ENCODE data around the gene VTI1A. TPM values are rescaled to one million over a fixed set of nuclear protein-coding genes. Genes with fewer than 3 reads are reported as not detected.
"Not testable (repeated sequence)": the region's sequence is repeated elsewhere in the genome, so short reads cannot be mapped to it uniquely, and the experiment has no call there.

VTI1A gene
- total RNA-seq, 1 experiment from 2014 or later: 61.7 TPM

- Histone ChIP-seq H3K4me3 (ENCODE audit: low read length) (no peak overlapping the region), H2AFZ (ENCODE audit: low read length) (no peak overlapping the region)
Observed at GRCh38 chr10:112498806-112499205, 51.8 kb downstream of the VTI1A start.

DNA sequence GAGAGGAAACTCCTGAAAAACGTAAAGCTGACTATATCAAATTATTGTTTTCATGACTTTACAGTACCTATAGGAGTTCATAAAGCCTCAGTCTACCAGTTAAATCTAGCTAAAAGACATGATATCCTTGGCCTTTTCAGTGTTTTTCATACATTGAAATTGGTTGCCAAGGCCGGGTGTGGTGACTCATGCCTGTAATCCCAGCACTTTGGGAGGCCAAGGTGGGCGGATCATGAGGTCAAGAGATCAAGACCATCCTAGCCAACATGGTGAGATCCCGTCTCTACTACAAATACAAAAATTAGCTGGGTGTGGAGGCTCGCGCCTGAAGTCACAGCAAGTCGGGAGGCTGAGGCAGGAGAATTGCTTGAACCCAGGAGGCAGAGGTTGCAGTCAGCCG is 53.0 kb downstream of the VTI1A start:
- H3K27me3 ChIP-seq (ENCODE audit: low read length): not testable (repeated sequence)

More at GRCh38 chr10:112498806-112499205, 51.8 kb downstream of the VTI1A start:
- Histone ChIP-seq H3K27me3 (ENCODE audit: low read length) (no peaks in the 10 kb centered on the region), H3K4me1 (ENCODE audit: low read length) (no peaks in the 10 kb centered on the region), H3K9me3 (ENCODE audit: low read length) (no peaks in the 10 kb centered on the region), H4K20me1 (ENCODE audit: insufficient read depth, low read depth, low read length) (peaks cover 7% of the 10 kb centered on the region; the same call in 1 of the 2 replicates), H3K79me2 (ENCODE audit: low read length) (no peaks in the 10 kb centered on the region), H3K9me2 (replicated peaks; ENCODE audit: insufficient read depth, low read length) (no peaks in the 10 kb centered on the region), H3K27ac (ENCODE audit: low read length) (no peak overlapping the region), H3K9ac (ENCODE audit: low read length) (no peak overlapping the region), H3K4me2 (ENCODE audit: low read depth, low read length, poor library complexity, severe bottlenecking) (no peak overlapping the region), H3K36me3 (ENCODE audit: insufficient read depth, low read length) (no peaks in the 10 kb centered on the region)
- no peak for DNase-seq

DNA sequence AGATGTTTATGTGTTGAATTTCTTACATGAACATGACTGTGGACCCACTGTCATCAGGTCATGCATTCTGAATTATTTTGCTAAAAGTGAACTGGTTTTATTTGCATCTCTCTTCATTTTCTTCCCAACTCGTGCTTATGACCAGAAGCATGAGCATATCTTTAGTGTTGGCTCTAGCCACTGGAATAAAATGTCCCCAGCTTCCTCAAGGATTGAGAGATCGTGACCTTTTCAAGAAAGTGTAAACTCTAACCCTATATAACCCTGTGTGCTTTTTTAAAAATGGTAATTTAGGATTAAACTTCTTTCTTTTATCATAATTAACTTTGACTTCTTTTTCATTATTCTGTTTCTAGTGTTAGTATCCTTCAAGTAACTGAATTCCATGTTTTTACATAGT is 55.5 kb downstream of the VTI1A start:
- Histone ChIP-seq H3K9ac (ENCODE audit: low read length) (no peak overlapping the region), H2AFZ (ENCODE audit: low read length) (no peak overlapping the region), H4K20me1 (ENCODE audit: insufficient read depth, low read depth, low read length) (peaks cover 8% of the 10 kb centered on the region; the same call in 1 of the 2 replicates), H3K36me3 (ENCODE audit: insufficient read depth, low read length) (no peaks in the 10 kb centered on the region), H3K9me3 (ENCODE audit: low read length) (no peaks in the 10 kb centered on the region), H3K9me2 (replicated peaks; ENCODE audit: insufficient read depth, low read length) (no peaks in the 10 kb centered on the region), H3K79me2 (ENCODE audit: low read length) (no peaks in the 10 kb centered on the region), H3K4me3 (ENCODE audit: low read length) (no peak overlapping the region), H3K27me3 (ENCODE audit: low read length) (no peaks in the 10 kb centered on the region), H3K4me1 (ENCODE audit: low read length) (no peaks in the 10 kb centered on the region), H3K27ac (ENCODE audit: low read length) (no peak overlapping the region), H3K4me2 (ENCODE audit: low read depth, low read length, poor library complexity, severe bottlenecking) (no peak overlapping the region)
- DNase-seq: no peak

More for the DNA sequence above, 53.0 kb downstream of the VTI1A start:
- not testable (repeated sequence) for H3K4me2 ChIP-seq (ENCODE audit: low read depth, low read length, poor library complexity, severe bottlenecking); H2AFZ ChIP-seq (ENCODE audit: low read length); H3K79me2 ChIP-seq (ENCODE audit: low read length); H3K27ac ChIP-seq (ENCODE audit: low read length); H3K9me3 ChIP-seq (ENCODE audit: low read length); H3K36me3 ChIP-seq (ENCODE audit: insufficient read depth, low read length); H3K4me1 ChIP-seq (ENCODE audit: low read length); H3K9ac ChIP-seq (ENCODE audit: low read length); H4K20me1 ChIP-seq (ENCODE audit: insufficient read depth, low read depth, low read length); H3K4me3 ChIP-seq (ENCODE audit: low read length); H3K9me2 ChIP-seq (replicated peaks; ENCODE audit: insufficient read depth, low read length); DNase-seq

- no peak for DNase-seq
- Histone ChIP-seq H3K9ac (ENCODE audit: low read length) (no peak overlapping the region), H3K9me3 (ENCODE audit: low read length) (no peaks in the 10 kb centered on the region), H3K9me2 (replicated peaks; ENCODE audit: insufficient read depth, low read length) (no peaks in the 10 kb centered on the region), H4K20me1 (ENCODE audit: insufficient read depth, low read depth, low read length) (peaks cover 12% of the 10 kb centered on the region; the same call in 1 of the 2 replicates), H3K4me1 (ENCODE audit: low read length) (no peaks in the 10 kb centered on the region), H3K4me2 (ENCODE audit: low read depth, low read length, poor library complexity, severe bottlenecking) (no peak overlapping the region), H2AFZ (ENCODE audit: low read length) (no peak overlapping the region), H3K27ac (ENCODE audit: low read length) (no peak overlapping the region), H3K4me3 (ENCODE audit: low read length) (no peak overlapping the region), H3K27me3 (ENCODE audit: low read length) (no peaks in the 10 kb centered on the region), H3K36me3 (ENCODE audit: insufficient read depth, low read length) (no peaks in the 10 kb centered on the region), H3K79me2 (ENCODE audit: low read length) (no peaks in the 10 kb centered on the region)
Observed at GRCh38 chr10:112503643-112504042, 56.6 kb downstream of the VTI1A start.

GRCh38 chr10:112507046-112507445 is 60.0 kb downstream of the VTI1A start:
- H3K9me3 ChIP-seq (ENCODE audit: low read length): no peaks in the 10 kb centered on the region
- peaks cover 12% of the 10 kb centered on the region; the same call in 1 of the 2 replicates for H4K20me1 ChIP-seq (ENCODE audit: insufficient read depth, low read depth, low read length)
- H2AFZ ChIP-seq (ENCODE audit: low read length): no peak overlapping the region
- H3K9me2 ChIP-seq (replicated peaks; ENCODE audit: insufficient read depth, low read length): no peaks in the 10 kb centered on the region
- no peaks in the 10 kb centered on the region for H3K79me2 ChIP-seq (ENCODE audit: low read length)
- no peak for DNase-seq
- no peaks in the 10 kb centered on the region for H3K27me3 ChIP-seq (ENCODE audit: low read length)
- H3K4me1 ChIP-seq (ENCODE audit: low read length): no peaks in the 10 kb centered on the region
- no peaks in the 10 kb centered on the region for H3K36me3 ChIP-seq (ENCODE audit: insufficient read depth, low read length)
- H3K4me2 ChIP-seq (ENCODE audit: low read depth, low read length, poor library complexity, severe bottlenecking): no peak overlapping the region
- no peak overlapping the region for H3K9ac ChIP-seq (ENCODE audit: low read length)
- H3K27ac ChIP-seq (ENCODE audit: low read length): no peak overlapping the region
- no peak overlapping the region for H3K4me3 ChIP-seq (ENCODE audit: low read length)

DNA sequence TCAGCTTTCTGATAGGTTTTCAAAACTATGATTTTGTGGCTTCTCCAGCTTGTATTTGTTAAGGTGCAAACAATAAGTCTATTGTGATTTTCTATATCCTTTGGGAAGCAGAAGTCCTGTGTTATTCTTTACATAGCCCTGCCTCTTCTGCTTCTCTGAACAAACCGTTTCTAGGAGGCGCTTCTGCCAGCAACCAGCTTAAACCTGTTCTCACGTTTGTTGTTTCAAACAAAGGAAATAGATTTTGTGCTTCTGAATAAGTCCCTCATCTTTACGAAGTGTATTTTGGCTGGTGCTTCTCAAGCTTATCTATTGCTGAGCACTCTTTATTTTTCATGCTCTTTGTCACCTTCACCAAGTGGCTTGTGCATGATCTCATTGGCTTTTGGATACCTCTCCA is 61.0 kb downstream of the VTI1A start:
- H3K9ac ChIP-seq (ENCODE audit: low read length): no peak overlapping the region
- H3K9me3 ChIP-seq (ENCODE audit: low read length): no peaks in the 10 kb centered on the region
- no peaks in the 10 kb centered on the region for H3K4me1 ChIP-seq (ENCODE audit: low read length)
- peaks cover 12% of the 10 kb centered on the region; the same call in 1 of the 2 replicates for H4K20me1 ChIP-seq (ENCODE audit: insufficient read depth, low read depth, low read length)
- H3K9me2 ChIP-seq (replicated peaks; ENCODE audit: insufficient read depth, low read length): no peaks in the 10 kb centered on the region
- no peaks in the 10 kb centered on the region for H3K79me2 ChIP-seq (ENCODE audit: low read length)
- no peak for DNase-seq
- H3K27me3 ChIP-seq (ENCODE audit: low read length): no peaks in the 10 kb centered on the region
- H3K36me3 ChIP-seq (ENCODE audit: insufficient read depth, low read length): no peaks in the 10 kb centered on the region
- no peak overlapping the region for H3K27ac ChIP-seq (ENCODE audit: low read length)
- no peak overlapping the region for H3K4me2 ChIP-seq (ENCODE audit: low read depth, low read length, poor library complexity, severe bottlenecking)
- H3K4me3 ChIP-seq (ENCODE audit: low read length): no peak overlapping the region
- H2AFZ ChIP-seq (ENCODE audit: low read length): no peak overlapping the region

DNA sequence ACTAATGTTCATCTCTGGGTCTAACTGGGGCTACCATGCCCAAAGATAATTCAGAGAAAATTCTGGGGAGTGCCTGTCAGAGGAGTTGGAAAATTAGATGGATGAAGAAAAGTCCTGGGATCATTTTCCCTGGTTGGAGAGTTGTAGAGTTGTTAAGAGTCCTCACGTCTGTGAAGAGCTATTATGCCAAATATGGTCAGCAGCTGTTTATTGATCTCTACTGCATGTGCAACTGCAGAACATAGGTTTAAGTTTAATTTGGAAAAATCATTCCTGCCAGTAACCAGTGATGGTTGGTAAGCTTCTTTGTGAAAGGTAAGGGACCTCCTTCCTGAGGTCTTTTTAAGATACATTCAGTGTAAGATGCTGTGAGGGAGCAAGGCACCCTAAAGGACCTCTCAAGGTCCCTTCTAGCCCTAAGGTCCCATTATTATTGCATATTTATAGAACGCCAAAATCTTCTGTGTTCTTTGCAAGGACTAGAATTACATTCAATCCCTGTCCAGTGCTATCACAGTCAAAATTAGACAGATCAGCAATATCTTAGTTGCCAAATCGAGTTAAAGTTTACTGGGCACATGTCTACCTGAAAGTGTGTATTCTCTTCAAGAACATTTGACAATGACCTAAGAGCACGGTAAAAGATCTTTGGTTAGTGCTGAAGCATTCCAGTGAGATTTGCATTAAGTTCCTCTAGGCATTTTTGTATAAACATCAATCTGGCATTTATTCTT is 62.7 kb downstream of the VTI1A start:
- Histone ChIP-seq H3K9me3 (ENCODE audit: low read length) (no peaks in the 10 kb centered on the region; the same call in 1 of the 2 replicates), H2AFZ (ENCODE audit: low read length) (no peak overlapping the region), H3K79me2 (ENCODE audit: low read length) (no peaks in the 10 kb centered on the region), H3K4me1 (ENCODE audit: low read length) (no peaks in the 10 kb centered on the region), H3K4me3 (ENCODE audit: low read length) (no peak overlapping the region), H3K27ac (ENCODE audit: low read length) (no peak overlapping the region), H3K9ac (ENCODE audit: low read length) (no peak overlapping the region), H4K20me1 (ENCODE audit: insufficient read depth, low read depth, low read length) (0 out of 2 replicates have a peak, but pooled peaks cover 4% of the 10 kb centered on the region), H3K4me2 (ENCODE audit: low read depth, low read length, poor library complexity, severe bottlenecking) (no peak overlapping the region), H3K36me3 (ENCODE audit: insufficient read depth, low read length) (no peaks in the 10 kb centered on the region), H3K27me3 (ENCODE audit: low read length) (no peaks in the 10 kb centered on the region), H3K9me2 (replicated peaks; ENCODE audit: insufficient read depth, low read length) (no peaks in the 10 kb centered on the region)
- no peak for DNase-seq

GRCh38 chr10:112510384-112510783 is 63.4 kb downstream of the VTI1A start:
- no peak overlapping the region for H3K9ac ChIP-seq (ENCODE audit: low read length)
- H3K79me2 ChIP-seq (ENCODE audit: low read length): no peaks in the 10 kb centered on the region
- H3K9me2 ChIP-seq (replicated peaks; ENCODE audit: insufficient read depth, low read length): no peaks in the 10 kb centered on the region
- H3K4me2 ChIP-seq (ENCODE audit: low read depth, low read length, poor library complexity, severe bottlenecking): no peak overlapping the region
- H3K4me3 ChIP-seq (ENCODE audit: low read length): no peak overlapping the region
- no peak overlapping the region for H2AFZ ChIP-seq (ENCODE audit: low read length)
- no peak for DNase-seq
- H3K4me1 ChIP-seq (ENCODE audit: low read length): no peaks in the 10 kb centered on the region
- H3K27me3 ChIP-seq (ENCODE audit: low read length): no peaks in the 10 kb centered on the region
- no peaks in the 10 kb centered on the region; the same call in 1 of the 2 replicates for H3K9me3 ChIP-seq (ENCODE audit: low read length)
- 0 out of 2 replicates have a peak, but pooled peaks cover 4% of the 10 kb centered on the region for H4K20me1 ChIP-seq (ENCODE audit: insufficient read depth, low read depth, low read length)
- H3K36me3 ChIP-seq (ENCODE audit: insufficient read depth, low read length): no peaks in the 10 kb centered on the region
- no peak overlapping the region for H3K27ac ChIP-seq (ENCODE audit: low read length)
